Esophagus muscularis mucosa (tissue), 4 donors: ENCODE results near the gene ST3GAL3. TPM values are rescaled to one million over a fixed set of nuclear protein-coding genes. Genes with fewer than 3 reads are reported as not detected.
A peak's percentile ranks its signal among the peaks of the same experiment; 100 is the strongest.

Experiments used
- DNase-seq: peaks from one replicate; pipeline ENCODE4 v3.0.0-alpha.2; 2017; ENCODE audit errors: extremely low spot score
- H3K27ac ChIP-seq, 4 donors: fragments of 200-600 bp; sonication (generic); replicated peaks in 1 of 4; 1 replicate in 3 of 4; 2 replicates in 1 of 4; pipeline ENCODE4 v1.5.1; 2016 to 2019; ENCODE audit warnings: mild to moderate bottlenecking in 1 of 4
- H3K27me3 ChIP-seq, 4 donors: fragments of 200-600 bp; sonication (generic); one replicate each; pipeline versions ENCODE4 v1.5.1 to v1.6.0; 2016 to 2019
- H3K36me3 ChIP-seq, 4 donors: fragments of 200-600 bp; sonication (generic); one replicate each; pipeline ENCODE4 v1.5.1; 2016 to 2019
- H3K4me1 ChIP-seq, 4 donors: fragments of 200-600 bp; sonication (generic); one replicate each; pipeline ENCODE4 v1.5.1; 2016 to 2019
- H3K4me3 ChIP-seq, 4 donors: fragments of 200-600 bp; sonication (generic); 1 replicate in 2 of 4; 2 replicates in 2 of 4; pipeline ENCODE4 v1.5.1; 2016 to 2019; ENCODE audit warnings: mild to moderate bottlenecking in 4 of 4, moderate library complexity in 1 of 4
- H3K9me3 ChIP-seq, 4 donors: fragments of 200-600 bp; sonication (generic); 1 replicate in 3 of 4; 2 replicates in 1 of 4; pipeline ENCODE4 v1.5.1; 2016 to 2019
- CTCF ChIP-seq, 3 experiments: fragments of 200-600 bp in 2 of 3; fragments of 450-650 bp in 1 of 3; sonication (generic) in 2 of 3; IDR thresholded peaks; one replicate each; pipeline ENCODE4 v1.5.1; 2017 to 2019; ENCODE audit warnings: antibody characterized with exemption in 3 of 3, mild to moderate bottlenecking in 2 of 3, moderate library complexity in 1 of 3
- EP300 ChIP-seq: sonication (generic); formaldehyde crosslinking; IDR thresholded peaks from one replicate; pipeline ENCODE4 v1.6.1; 2017; ENCODE audit warnings: antibody characterized with exemption
- POLR2A ChIP-seq: fragments of 450-650 bp; IDR thresholded peaks from one replicate; pipeline ENCODE4 v1.6.1; 2017; ENCODE audit warnings: antibody characterized with exemption, moderate library complexity, mild to moderate bottlenecking, low read depth
- POLR2AphosphoS5 ChIP-seq, 2 donors: sonication (generic); formaldehyde crosslinking; IDR thresholded peaks; one replicate each; pipeline ENCODE4 v1.6.1; 2017; ENCODE audit warnings: antibody characterized with exemption in 2 of 2
- WGBS: methylation state at CpG from one replicate; pipeline ENCODE4 v1.1.5; 2018; 5-methylcytosine and 5-hydroxymethylcytosine counted together
- intact Hi-C: fragments of 100-400 bp; cut with DNase I; formaldehyde crosslinking; loops from one replicate; pipeline ENCODE4 v1.15.1; 2023
- total RNA-seq, 4 donors: library from RNA; depleted of rRNA; stranded (reverse); fragments of >200 nt; gene quantifications; one replicate each; pipeline versions ENCODE4 v1.1.0 to v1.2.1, GENCODE V29; 2016

The ST3GAL3 gene
- total RNA-seq, 4 donors from 2014 or later: 23.3 to 37.1 (median 30.1) TPM

DNA sequence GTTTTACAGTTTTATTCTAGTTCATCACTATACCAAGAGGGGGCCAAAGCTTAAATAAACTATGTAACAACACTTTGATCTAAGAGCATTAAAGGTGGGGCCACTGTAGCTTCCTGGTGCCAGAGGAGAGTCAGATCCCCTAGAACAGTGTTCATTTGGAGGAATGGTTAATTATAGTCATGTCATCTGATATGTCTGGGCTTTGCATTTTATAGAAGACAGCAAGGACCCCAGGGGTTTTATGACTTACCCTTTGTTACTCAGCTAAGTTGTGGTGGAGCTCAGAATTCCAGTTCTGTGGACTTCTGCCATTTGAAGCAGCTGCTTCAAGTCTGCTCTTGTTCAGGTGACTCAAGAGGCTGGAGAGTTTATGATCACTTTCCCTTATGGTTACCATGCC is 40.7 kb upstream of the ST3GAL3 start:
- peaks cover 0 to under 1% (median 0%) of the 10 kb centered on the region in 4 donors for H3K4me1 ChIP-seq
- no peak for DNase-seq
- peaks cover 96 to 100% (median 99%) of the 10 kb centered on the region in 4 donors for H3K36me3 ChIP-seq
- H3K27me3 ChIP-seq: no peaks in the 10 kb centered on the region
- intact Hi-C loops: no loop called here
- no peak overlapping the region for H3K4me3 ChIP-seq
- TF ChIP-seq CTCF (IDR thresholded peaks at IDR 0.05) (no peak), POLR2A (no peak), POLR2AphosphoS5 (IDR thresholded peaks at IDR 0.05) (no peak), EP300 (no peak)
- H3K27ac ChIP-seq: no peak overlapping the region
- H3K9me3 ChIP-seq: no peaks in the 10 kb centered on the region

DNA sequence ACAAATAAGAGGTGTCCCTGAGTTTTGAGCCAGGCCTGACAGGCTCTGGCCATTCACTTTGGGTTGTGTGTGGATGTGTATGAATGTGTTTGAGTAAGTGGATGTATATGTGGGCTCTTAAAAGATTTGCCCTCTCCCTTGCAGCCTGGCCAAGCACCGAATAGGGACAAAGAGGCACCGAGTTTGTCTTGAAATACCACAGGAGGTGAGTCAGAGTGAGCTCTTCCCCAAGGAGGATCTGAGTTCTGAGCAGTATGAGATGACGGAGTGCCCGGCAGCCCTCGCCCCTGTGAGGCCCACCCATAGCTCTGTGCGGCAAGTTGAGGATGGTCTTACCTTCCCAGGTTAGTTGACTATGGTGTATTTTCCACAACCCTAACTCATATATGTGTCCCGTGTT is 38.4 kb upstream of the ST3GAL3 start:
- peaks cover 90 to 100% (median 99%) of the 10 kb centered on the region in 4 donors for H3K36me3 ChIP-seq

GRCh38 chr1:43669878-43670277 is 37.5 kb upstream of the ST3GAL3 start:
- DNase-seq: no peak
- Histone ChIP-seq H3K36me3 (peaks cover 83 to 100% (median 98%) of the 10 kb centered on the region in 4 donors), H3K4me1 (peaks cover 0 to 4% (median 0%) of the 10 kb centered on the region in 4 donors), H3K27me3 (no peaks in the 10 kb centered on the region), H3K9me3 (no peaks in the 10 kb centered on the region), H3K27ac (no peak overlapping the region), H3K4me3 (no peak overlapping the region)
- TF ChIP-seq CTCF (IDR thresholded peaks at IDR 0.05) (no peak), POLR2AphosphoS5 (IDR thresholded peaks at IDR 0.05) (no peak), POLR2A (no peak), EP300 (no peak)
- intact Hi-C loops: no loop called here
- 91% methylated on average over 5 of the region's 5 CpGs for WGBS

More for the DNA sequence above, 38.4 kb upstream of the ST3GAL3 start:
- Histone ChIP-seq H3K27me3 (no peaks in the 10 kb centered on the region), H3K4me3 (no peak overlapping the region), H3K27ac (no peak overlapping the region), H3K4me1 (peaks cover 0 to 4% (median 0%) of the 10 kb centered on the region in 4 donors), H3K9me3 (no peaks in the 10 kb centered on the region)
- intact Hi-C loops: no loop called here
- no peak for DNase-seq
- WGBS: 82% methylated on average over 7 of the region's 7 CpGs
- TF ChIP-seq EP300 (no peak), POLR2A (no peak), CTCF (IDR thresholded peaks at IDR 0.05) (no peak), POLR2AphosphoS5 (IDR thresholded peaks at IDR 0.05) (no peak)

DNA sequence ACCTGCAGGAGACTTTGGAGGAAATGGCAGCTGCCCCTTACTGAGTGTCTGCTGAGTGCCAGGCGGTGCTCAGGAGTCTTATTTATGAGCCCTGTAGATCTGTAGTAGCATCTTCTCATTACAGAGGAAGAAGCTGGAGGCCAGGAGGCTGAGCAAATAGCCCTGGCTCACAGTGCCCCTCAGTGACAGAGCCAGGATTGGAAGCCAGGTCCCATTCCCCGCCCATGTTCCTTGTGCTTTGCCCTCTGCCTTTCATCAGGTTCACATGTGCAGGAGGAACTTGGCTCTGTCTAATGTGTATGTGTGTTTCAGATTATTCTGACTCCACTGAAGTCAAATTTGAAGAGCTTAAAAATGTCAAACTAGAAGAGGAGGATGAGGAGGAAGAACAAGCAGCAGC is 36.1 kb upstream of the ST3GAL3 start:
- no peaks in the 10 kb centered on the region for H3K9me3 ChIP-seq
- peak overlapping the region in 1 of 4 donors; percentile 12 for H3K27ac ChIP-seq
- DNase-seq: no peak
- peaks cover 0 to 4% (median 0%) of the 10 kb centered on the region in 4 donors for H3K4me1 ChIP-seq
- H3K27me3 ChIP-seq: no peaks in the 10 kb centered on the region
- 100% methylated on average over 2 of the region's 2 CpGs for WGBS
- no peak for TF ChIP-seq EP300
- no peak for TF ChIP-seq POLR2A
- TF ChIP-seq POLR2AphosphoS5 (IDR thresholded peaks at IDR 0.05): no peak
- no peak for TF ChIP-seq CTCF (IDR thresholded peaks at IDR 0.05)
- intact Hi-C loops: no loop called here
- peaks cover 84 to 100% (median 98%) of the 10 kb centered on the region in 4 donors for H3K36me3 ChIP-seq
- no peak overlapping the region for H3K4me3 ChIP-seq
